Measurements from ENCODE around the gene MEP1B.
"Not testable (repeated sequence)": the region's sequence is repeated elsewhere in the genome, so short reads cannot be mapped to it uniquely, and the experiment has no call there.

MEP1B gene

DNA sequence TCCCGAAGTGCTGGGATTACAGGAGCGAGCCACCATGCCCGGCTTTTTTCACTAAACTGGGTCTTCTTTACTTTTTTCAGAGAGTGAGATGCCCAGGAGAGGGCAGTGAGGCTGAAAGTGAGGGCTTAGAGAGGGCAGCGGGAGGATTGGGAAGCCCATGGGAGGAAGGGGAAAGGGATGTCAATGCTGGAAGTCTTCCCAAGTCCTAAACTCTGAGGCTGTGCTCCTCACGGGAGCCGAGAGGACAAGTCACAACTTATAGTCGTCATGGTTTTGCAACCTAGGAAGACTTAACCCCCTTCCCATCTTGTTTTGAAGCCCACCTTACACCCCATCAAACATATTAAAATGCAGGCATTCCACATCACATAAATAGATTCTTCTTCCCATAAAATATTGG, 15.1 kb upstream of the MEP1B start:
- Histone ChIP-seq H2AFZ (ENCODE audit: low read depth, low read length, severe bottlenecking) (no peak overlapping the region), H3K27ac (ENCODE audit: low read depth, low read length) (no peak overlapping the region), H3F3A (ENCODE audit: insufficient read depth) (no peaks in the 10 kb centered on the region), H3K79me2 (ENCODE audit: insufficient read depth, low read length) (no peaks in the 10 kb centered on the region), H3K9me3 (ENCODE audit: insufficient read depth, low read length) (no peaks in the 10 kb centered on the region), H3K9ac (ENCODE audit: low read length) (no peak overlapping the region), H4K20me1 (ENCODE audit: low read depth, low read length) (no peaks in the 10 kb centered on the region), H3K27me3 (ENCODE audit: low read length) (no peaks in the 10 kb centered on the region), H3K4me2 (ENCODE audit: low read depth, low read length, poor library complexity, severe bottlenecking) (no peak overlapping the region), H3K36me3 (ENCODE audit: low read length) (no peaks in the 10 kb centered on the region), H3K9me2 (replicated peaks; ENCODE audit: insufficient read depth, low read length) (no peaks in the 10 kb centered on the region), H3K4me3 (ENCODE audit: insufficient read depth, low read length, poor library complexity, severe bottlenecking) (no peak overlapping the region)
- TF ChIP-seq EZH2phosphoT487 (conservative IDR thresholded peaks at IDR 0.05; ENCODE audit: low read length) = no peak
- TF ChIP-seq, protein P1, sequence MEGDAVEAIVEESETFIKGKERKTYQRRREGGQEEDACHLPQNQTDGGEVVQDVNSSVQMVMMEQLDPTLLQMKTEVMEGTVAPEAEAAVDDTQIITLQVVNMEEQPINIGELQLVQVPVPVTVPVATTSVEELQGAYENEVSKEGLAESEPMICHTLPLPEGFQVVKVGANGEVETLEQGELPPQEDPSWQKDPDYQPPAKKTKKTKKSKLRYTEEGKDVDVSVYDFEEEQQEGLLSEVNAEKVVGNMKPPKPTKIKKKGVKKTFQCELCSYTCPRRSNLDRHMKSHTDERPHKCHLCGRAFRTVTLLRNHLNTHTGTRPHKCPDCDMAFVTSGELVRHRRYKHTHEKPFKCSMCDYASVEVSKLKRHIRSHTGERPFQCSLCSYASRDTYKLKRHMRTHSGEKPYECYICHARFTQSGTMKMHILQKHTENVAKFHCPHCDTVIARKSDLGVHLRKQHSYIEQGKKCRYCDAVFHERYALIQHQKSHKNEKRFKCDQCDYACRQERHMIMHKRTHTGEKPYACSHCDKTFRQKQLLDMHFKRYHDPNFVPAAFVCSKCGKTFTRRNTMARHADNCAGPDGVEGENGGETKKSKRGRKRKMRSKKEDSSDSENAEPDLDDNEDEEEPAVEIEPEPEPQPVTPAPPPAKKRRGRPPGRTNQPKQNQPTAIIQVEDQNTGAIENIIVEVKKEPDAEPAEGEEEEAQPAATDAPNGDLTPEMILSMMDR (IDR thresholded peaks at IDR 0.05; ENCODE audit: insufficient read depth, low read length, poor library complexity, severe bottlenecking) = no peak

DNA sequence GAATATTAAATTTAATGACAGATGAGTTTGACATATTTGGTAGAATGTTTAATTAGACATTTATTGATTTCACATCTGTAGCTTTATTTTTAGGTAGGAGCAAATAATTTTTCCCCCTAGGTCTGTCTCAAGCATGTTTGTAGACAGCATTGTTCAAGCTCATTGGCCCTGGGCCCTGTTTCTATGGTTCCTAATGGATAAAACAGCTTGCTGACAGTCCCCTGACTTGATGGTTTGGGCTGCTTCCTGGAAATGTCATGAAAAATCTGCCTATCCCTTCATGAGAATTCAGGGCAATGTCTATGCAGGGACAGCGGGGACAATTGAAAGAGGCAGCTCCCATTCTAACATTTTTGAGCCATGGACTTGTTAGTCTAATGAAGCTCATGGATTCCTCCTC, 14.6 kb upstream of the MEP1B start:
- no peak for TF ChIP-seq EZH2phosphoT487 (conservative IDR thresholded peaks at IDR 0.05; ENCODE audit: low read length)
- TF ChIP-seq, protein P1 (IDR thresholded peaks at IDR 0.05; ENCODE audit: insufficient read depth, low read length, poor library complexity, severe bottlenecking) = no peak
- no peaks in the 10 kb centered on the region for H4K20me1 ChIP-seq (ENCODE audit: low read depth, low read length)
- no peaks in the 10 kb centered on the region for H3F3A ChIP-seq (ENCODE audit: insufficient read depth)
- no peaks in the 10 kb centered on the region for H3K36me3 ChIP-seq (ENCODE audit: low read length)
- H3K9ac ChIP-seq (ENCODE audit: low read length) = no peak overlapping the region
- no peaks in the 10 kb centered on the region for H3K9me2 ChIP-seq (replicated peaks; ENCODE audit: insufficient read depth, low read length)
- H3K9me3 ChIP-seq (ENCODE audit: insufficient read depth, low read length) = no peaks in the 10 kb centered on the region
- H3K27ac ChIP-seq (ENCODE audit: low read depth, low read length) = no peak overlapping the region
- H3K4me2 ChIP-seq (ENCODE audit: low read depth, low read length, poor library complexity, severe bottlenecking) = no peak overlapping the region
- H3K27me3 ChIP-seq (ENCODE audit: low read length) = no peaks in the 10 kb centered on the region
- no peak overlapping the region for H2AFZ ChIP-seq (ENCODE audit: low read depth, low read length, severe bottlenecking)
- no peak overlapping the region for H3K4me3 ChIP-seq (ENCODE audit: insufficient read depth, low read length, poor library complexity, severe bottlenecking)
- H3K79me2 ChIP-seq (ENCODE audit: insufficient read depth, low read length) = no peaks in the 10 kb centered on the region

DNA sequence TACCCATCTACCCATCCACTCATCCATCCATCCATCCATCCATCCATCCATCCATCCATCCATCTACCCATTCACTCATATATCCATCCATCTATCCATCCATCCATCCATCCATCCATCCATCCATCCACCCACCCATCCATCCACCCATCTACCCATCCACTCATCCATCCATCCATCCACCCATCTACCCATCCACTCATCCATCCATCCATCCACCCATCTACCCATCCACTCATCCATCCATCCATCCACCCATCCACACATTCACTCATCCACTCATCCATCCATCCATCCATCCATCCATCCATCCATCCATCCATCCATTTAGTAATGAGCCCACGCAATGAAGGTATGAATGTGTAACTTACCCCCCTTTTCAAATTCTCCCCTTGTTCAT, 13.1 kb upstream of the MEP1B start:
- H3F3A ChIP-seq (ENCODE audit: insufficient read depth); H3K4me2 ChIP-seq (ENCODE audit: low read depth, low read length, poor library complexity, severe bottlenecking); H3K27ac ChIP-seq (ENCODE audit: low read depth, low read length); H3K9ac ChIP-seq (ENCODE audit: low read length); H3K9me3 ChIP-seq (ENCODE audit: insufficient read depth, low read length); H3K79me2 ChIP-seq (ENCODE audit: insufficient read depth, low read length); H3K36me3 ChIP-seq (ENCODE audit: low read length); H4K20me1 ChIP-seq (ENCODE audit: low read depth, low read length); H3K9me2 ChIP-seq (replicated peaks; ENCODE audit: insufficient read depth, low read length); H3K4me3 ChIP-seq (ENCODE audit: insufficient read depth, low read length, poor library complexity, severe bottlenecking); H2AFZ ChIP-seq (ENCODE audit: low read depth, low read length, severe bottlenecking); H3K27me3 ChIP-seq (ENCODE audit: low read length): not testable (repeated sequence)

DNA sequence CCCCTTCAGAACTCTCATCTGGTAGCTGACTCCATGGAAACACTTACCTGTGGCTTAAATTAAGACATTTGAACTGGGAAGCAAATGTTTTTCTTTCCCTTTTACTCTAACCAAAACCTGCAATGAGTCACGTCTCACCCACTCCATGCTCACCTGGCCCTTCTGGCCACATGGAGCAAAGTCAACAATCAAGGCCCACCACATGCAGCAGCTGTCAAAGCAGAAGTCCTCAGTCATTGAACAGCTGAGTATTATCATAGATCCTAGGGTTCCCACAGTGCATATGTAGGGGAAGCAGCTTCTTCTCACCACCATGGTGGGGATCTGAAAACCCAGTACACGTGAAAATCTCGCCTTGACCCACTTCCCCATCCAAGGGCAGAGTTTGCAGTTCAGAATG, 12.3 kb upstream of the MEP1B start:
- H3K27me3 ChIP-seq (ENCODE audit: low read length) = no peaks in the 10 kb centered on the region
- no peak overlapping the region for H3K4me3 ChIP-seq (ENCODE audit: insufficient read depth, low read length, poor library complexity, severe bottlenecking)
- no peak overlapping the region for H2AFZ ChIP-seq (ENCODE audit: low read depth, low read length, severe bottlenecking)
- no peaks in the 10 kb centered on the region for H3K79me2 ChIP-seq (ENCODE audit: insufficient read depth, low read length)
- TF ChIP-seq, protein P1 (IDR thresholded peaks at IDR 0.05; ENCODE audit: insufficient read depth, low read length, poor library complexity, severe bottlenecking) = no peak
- no peak for TF ChIP-seq EZH2phosphoT487 (conservative IDR thresholded peaks at IDR 0.05; ENCODE audit: low read length)
- no peaks in the 10 kb centered on the region for H3F3A ChIP-seq (ENCODE audit: insufficient read depth)
- H3K9ac ChIP-seq (ENCODE audit: low read length) = no peak overlapping the region
- H3K4me2 ChIP-seq (ENCODE audit: low read depth, low read length, poor library complexity, severe bottlenecking) = no peak overlapping the region
- no peaks in the 10 kb centered on the region for H3K36me3 ChIP-seq (ENCODE audit: low read length)
- no peaks in the 10 kb centered on the region for H3K9me2 ChIP-seq (replicated peaks; ENCODE audit: insufficient read depth, low read length)
- no peaks in the 10 kb centered on the region for H4K20me1 ChIP-seq (ENCODE audit: low read depth, low read length)
- H3K9me3 ChIP-seq (ENCODE audit: insufficient read depth, low read length) = no peaks in the 10 kb centered on the region
- H3K27ac ChIP-seq (ENCODE audit: low read depth, low read length) = no peak overlapping the region
